ELF-1 (cell line): ENCODE data around the gene MS4A4A.

ENCODE experiments used
- DNase-seq: peaks from one replicate; pipeline ENCODE4 v3.0.0-alpha.2; 2016; ENCODE audit warnings: low read depth, low spot score

Gene MS4A4A

DNA sequence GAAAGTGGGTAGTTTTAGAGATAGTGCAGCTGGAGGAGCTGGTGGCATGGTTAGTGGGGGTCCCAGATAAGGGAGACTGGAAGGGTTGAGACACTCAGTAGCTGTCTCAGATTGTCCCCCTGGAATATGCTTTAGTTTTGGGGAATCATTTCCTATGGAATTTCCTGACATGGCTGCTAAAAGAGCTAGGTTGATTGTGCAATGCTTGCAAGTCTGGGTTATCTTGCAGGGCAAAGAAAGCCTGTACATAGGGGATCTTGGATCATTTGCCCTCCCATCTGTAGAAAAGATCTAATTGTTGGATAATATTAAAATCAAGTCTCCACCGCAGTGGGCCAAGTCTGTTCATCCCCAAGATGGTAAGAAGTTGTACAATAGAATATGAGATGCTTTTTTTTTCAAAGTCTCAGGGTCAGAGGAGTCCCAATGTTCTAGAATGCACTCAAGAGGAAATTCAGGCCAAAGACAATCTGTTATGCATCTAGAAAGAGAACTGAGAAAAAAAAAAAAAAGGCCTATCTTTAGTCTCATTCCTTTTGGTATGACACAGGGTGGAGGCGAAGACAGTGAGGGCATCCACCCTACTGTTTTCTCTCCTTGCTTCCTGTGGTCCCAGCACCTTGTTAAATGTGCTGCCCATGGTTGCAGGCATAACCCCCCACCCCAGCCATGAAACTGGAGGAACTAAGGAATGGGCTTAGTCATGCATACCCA, 66.8 kb downstream of the MS4A4A start:
- no peak for DNase-seq

DNA sequence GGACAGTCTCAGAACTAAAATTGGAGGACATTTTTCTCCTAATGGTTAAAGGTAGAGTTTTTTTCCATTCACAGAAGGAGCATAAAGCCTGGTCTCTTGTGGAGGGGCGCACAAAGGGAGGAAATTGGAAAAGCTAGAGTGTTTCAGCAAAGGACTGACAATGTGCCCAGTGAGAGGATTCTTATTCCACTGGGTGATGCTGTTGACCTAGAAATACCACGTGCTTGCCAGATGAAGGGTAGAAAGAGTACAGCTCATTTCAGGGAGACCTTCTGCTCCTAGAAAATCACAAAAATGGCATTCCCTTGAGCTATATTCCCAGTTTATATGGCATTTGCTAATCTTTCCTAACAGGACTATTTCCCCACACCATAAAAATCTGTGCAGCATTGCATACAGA, 67.7 kb downstream of the MS4A4A start:
- DNase-seq, result no peak

DNA sequence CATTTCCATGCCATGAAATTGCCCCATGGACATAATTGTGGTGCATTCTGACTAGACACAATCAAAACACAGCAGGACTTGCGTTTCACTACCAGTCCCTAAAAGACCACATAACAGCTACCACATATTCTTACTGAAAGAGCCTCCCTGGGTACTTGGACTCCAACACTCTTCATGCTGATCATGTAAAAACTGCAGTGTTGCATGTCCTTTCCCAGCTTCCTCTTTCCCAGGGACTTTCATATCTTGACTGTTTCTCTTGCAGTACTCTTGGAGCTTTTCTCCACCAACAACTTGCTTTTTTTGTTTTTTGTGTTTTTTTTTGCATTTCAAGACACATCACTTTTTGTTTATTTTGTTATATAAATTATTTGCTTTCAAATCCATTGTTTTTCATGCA, 69.5 kb downstream of the MS4A4A start:
- no peak for DNase-seq

DNA sequence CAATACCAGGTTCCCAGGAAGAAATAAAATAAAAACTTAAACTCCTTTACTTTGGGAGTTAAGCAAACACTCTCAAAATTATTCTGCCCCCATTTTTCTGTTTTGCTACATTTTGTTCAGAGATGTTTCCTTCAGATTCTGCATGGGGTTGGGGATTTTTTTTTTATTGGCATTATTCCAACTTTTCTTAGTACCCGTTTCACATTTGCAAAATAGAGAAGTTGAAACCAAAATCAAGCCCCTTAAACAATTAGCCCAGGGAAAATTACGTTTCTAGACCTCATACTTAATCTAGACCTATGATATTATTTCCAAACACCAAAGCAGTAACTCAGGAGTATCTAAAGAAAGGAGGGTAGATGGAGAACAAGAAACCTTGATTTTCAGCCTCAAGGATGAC, 77.3 kb downstream of the MS4A4A start:
- DNase-seq, result no peak
